Activated CD4-positive, alpha-beta T cell treated with anti-CD3 and anti-CD28 coated beads, Interleukin-2, amount 10 ng/mL, durations not matched to agents 24 days and 14 days (primary cell): ENCODE measurements around the gene RAB10. TPM values are rescaled to one million over a fixed set of nuclear protein-coding genes. Genes with fewer than 3 reads are reported as not detected.
A peak's percentile ranks its signal among the peaks of the same experiment; 100 is the strongest.
"Not testable (repeated sequence)": the region's sequence is repeated elsewhere in the genome, so short reads cannot be mapped to it uniquely, and the experiment has no call there.

Experiments
- DNase-seq: peaks from one replicate; pipeline ENCODE4 v3.0.0; 2022
- H3K27ac Mint-ChIP-seq: one replicate; pipeline ENCODE4 v1.8.0; 2022; ENCODE audit warnings: mild to moderate bottlenecking, mixed read lengths
- H3K27me3 Mint-ChIP-seq: one replicate; pipeline ENCODE4 v1.8.0; 2022; ENCODE audit warnings: mixed read lengths
- H3K36me3 Mint-ChIP-seq: one replicate; pipeline ENCODE4 v1.8.0; 2022; ENCODE audit warnings: low read depth, mild to moderate bottlenecking, mixed read lengths
- H3K4me1 Mint-ChIP-seq: one replicate; pipeline ENCODE4 v1.8.0; 2021; ENCODE audit warnings: mixed read lengths
- H3K4me3 Mint-ChIP-seq: one replicate; pipeline ENCODE4 v1.8.0; 2022; ENCODE audit warnings: mild to moderate bottlenecking, moderate library complexity, mixed read lengths
- H3K9me3 Mint-ChIP-seq: one replicate; pipeline ENCODE4 v1.8.0; 2021; ENCODE audit warnings: mixed read lengths
- intact Hi-C: fragments of 100-400 bp; cut with micrococcal nuclease; formaldehyde crosslinking; loops from one replicate; pipeline ENCODE4 v1.15.1; 2023
- total RNA-seq: library from RNA; stranded (reverse); gene quantifications from 2 replicates; pipeline ENCODE4 v1.2.3, GENCODE V29; 2022

The RAB10 gene
- total RNA-seq, 1 donor from 2014 or later, result 133 TPM

DNA sequence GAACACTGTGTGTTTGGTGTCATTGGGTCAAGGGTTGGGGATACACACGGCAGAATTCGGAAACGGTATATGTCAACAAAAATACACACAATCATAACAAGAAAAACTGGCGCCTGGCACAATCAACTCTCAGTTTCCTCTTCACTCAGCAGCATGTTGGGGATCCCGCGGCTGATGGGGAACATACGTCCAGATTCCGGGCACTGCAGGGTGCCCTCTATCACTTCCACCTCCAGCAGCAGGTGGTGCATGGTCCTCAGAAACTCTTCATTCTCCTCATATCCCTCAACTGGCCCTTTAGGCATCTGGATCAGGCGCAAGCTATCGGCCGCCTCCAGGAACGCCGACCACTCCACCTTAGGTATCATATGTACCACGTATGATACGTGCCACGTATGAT, 5.8 kb upstream of the RAB10 start:
- H3K4me1 Mint-ChIP-seq, H3K9me3 Mint-ChIP-seq, H3K36me3 Mint-ChIP-seq, H3K27ac Mint-ChIP-seq, H3K4me3 Mint-ChIP-seq, H3K27me3 Mint-ChIP-seq, intact Hi-C loops, DNase-seq: not testable (repeated sequence)

DNA sequence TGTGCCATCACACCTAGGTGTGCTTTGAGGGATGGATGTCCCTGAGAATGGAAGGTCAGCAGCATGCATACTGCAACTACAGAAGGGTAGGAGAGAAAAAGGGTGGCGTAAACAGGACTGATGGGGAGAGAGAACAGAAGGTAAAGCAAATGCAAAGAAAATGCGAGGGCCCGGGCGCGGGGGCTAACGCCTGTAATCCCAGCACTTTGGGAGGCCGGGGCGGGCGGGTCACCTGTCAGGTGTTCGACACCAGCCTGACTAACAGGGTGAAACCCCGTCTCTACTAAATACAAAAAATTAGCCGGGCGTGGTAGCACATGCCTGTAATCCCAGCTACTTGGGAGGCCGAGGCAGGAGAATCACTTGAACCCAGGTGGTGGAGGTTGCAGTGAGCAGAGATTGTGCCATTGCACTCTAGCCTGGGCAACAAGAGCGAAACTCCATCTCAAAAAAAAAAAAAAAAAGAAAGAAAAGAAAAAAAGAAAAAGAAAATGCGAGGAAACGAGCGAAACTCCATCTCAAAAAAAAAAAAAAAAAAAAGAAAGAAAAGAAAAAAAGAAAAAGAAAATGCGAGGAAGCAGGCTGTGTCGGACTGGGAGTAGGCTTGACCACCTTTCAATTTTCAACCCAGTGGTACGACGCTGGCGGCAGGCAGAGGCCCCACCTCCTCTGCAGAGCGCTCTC, 1.2 kb upstream of the RAB10 start:
- Mint-ChIP-seq H3K4me1 (peaks cover 20% of the 10 kb centered on the region), H3K4me3 (peak overlapping the region; percentile 93), H3K27ac (peak overlapping the region; percentile 95)
- intact Hi-C loops, result loop anchor here (1.0 kb wide), 1 partner anchor 154 kb away; the partner anchor contains the start of gene ASXL2
- peak; percentile 62 for DNase-seq
- not testable (repeated sequence) for H3K9me3 Mint-ChIP-seq, H3K36me3 Mint-ChIP-seq, H3K27me3 Mint-ChIP-seq

DNA sequence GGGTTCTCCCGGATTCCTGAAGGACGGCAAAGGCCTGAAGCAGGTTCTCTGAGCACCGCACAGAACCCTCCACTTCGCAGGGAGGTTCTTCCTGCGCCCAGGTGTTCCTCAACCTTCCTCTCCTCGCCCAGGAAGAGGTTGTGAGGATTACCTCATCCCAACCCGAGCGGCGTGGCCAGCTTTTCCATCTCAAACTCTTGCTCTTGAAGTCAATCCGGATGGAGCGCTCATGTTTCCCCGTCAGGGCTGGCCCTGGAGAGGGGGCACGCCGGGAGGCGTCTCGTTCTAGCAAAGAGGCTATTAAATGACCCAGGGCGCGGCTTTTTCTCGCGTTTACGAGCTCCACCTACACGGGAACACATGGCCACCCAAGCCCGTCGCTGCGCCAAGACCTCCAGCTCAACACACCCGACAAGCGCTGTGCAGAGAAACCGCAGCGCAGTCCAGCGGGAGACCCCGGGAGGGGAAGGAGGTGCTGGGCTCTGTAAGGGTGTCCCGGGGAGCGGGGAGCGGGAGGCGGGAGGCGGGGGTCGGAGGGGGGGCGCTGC, 540 bp upstream of the RAB10 start:
- Mint-ChIP-seq H3K9me3 (no peaks in the 10 kb centered on the region), H3K4me3 (peak overlapping the region; percentile 93), H3K36me3 (peaks cover 15% of the 10 kb centered on the region), H3K4me1 (peaks cover 24% of the 10 kb centered on the region), H3K27ac (peak overlapping the region; percentile 95), H3K27me3 (peaks cover 1% of the 10 kb centered on the region)
- no peak for DNase-seq
- intact Hi-C loops, result loop anchor here (1.0 kb wide), 1 partner anchor 155 kb away; the partner anchor contains the start of gene ASXL2

DNA sequence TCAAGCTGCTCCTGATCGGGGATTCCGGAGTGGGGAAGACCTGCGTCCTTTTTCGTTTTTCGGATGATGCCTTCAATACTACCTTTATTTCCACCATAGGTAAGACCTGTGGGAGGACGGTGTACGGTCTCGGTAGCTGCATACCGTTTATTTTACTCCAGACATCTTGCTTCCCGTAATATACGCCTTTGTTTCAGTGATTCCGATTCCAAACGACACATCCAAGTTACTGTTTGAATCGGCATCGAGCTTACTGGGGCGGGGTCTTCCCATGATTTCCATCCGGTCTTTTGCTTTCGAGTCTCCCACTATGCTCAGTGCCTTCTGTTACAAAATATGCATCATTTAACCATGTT, 731 bp downstream of the RAB10 start:
- Mint-ChIP-seq H3K4me1 (peaks cover 26% of the 10 kb centered on the region), H3K4me3 (peak overlapping the region; percentile 93), H3K9me3 (no peaks in the 10 kb centered on the region), H3K36me3 (peaks cover 16% of the 10 kb centered on the region), H3K27ac (peak overlapping the region; percentile 88), H3K27me3 (peaks cover 1% of the 10 kb centered on the region)
- DNase-seq, result no peak
- intact Hi-C loops, result loop anchor here (1.0 to 2.0 kb wide), 4 partner anchors 9 to 208 kb away; no protein-coding TSS in a partner anchor

DNA sequence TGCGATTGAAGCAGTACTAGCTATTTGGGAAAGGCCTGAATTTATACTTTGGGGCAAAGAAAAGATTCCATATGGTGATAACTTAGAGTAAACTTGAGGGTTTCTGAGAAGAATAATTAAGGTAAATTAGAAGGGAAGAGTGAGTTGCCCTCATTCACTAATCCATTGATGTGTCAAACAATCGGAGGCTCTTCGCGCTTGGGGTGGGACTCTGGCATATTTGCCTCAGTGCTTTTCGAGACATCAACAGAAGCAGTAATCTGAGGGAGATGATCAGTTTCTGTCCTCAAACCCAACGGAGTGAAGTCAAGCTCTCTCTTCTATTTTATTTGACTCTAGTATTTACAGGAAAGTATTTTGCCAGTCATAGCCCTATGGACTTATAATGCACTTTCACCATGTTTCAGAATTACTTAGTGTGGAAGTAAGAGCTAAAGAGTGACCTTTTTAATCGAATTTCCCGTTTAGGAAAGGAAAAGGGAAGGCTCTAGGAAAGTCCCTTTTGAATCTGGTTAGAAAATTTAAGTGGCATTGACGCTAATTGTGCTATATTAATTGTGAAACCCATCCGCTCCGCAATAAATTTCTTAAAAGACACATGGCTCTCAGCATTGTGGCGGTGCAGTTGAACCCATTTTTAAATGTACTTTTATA, 1.3 kb downstream of the RAB10 start:
- Mint-ChIP-seq H3K4me1 (peaks cover 26% of the 10 kb centered on the region), H3K4me3 (peak overlapping the region; percentile 93), H3K27ac (peak overlapping the region; percentile 88), H3K27me3 (peaks cover 1% of the 10 kb centered on the region), H3K9me3 (no peaks in the 10 kb centered on the region), H3K36me3 (peaks cover 19% of the 10 kb centered on the region)
- peak; percentile 70 for DNase-seq
- intact Hi-C loops, result loop anchor here (2.0 kb wide), 2 partner anchors 52 to 208 kb away; no protein-coding TSS in a partner anchor

DNA sequence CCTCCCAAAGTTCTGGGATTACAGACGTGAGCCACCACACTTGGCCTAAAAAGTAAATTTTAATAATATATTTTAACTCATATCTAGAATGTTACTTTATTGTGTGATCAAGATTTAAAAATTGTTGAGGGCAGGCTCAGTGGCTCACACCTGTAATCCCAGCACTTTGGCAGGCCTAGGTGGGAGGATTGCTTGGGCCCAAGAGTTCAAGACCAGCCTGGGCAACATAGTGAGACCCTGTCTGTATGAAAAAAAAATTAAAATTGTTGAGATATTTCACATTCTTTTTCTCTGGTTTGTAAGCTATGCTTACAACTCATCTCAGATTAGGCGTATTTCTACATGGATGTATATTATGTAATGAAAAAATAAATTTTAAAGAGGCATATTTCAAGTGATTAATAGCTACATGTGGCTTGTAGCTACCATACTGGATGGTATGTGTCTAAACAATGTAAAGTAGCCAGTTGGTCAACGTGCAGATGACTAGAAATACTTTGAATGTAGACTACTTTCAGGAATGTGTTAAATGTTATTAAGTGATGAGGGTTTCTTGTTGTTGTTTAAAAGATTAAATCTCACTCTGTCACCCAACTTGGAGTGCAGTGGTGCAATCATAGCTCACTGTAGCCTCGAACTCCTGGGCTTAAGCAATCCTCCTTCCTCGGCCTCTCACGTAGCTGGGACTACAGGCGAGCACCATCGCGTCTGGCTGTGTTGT, 5.9 kb downstream of the RAB10 start:
- Mint-ChIP-seq H3K36me3 (peaks cover 36% of the 10 kb centered on the region), H3K4me1 (peaks cover 47% of the 10 kb centered on the region), H3K27me3 (no peaks in the 10 kb centered on the region), H3K9me3 (no peaks in the 10 kb centered on the region), H3K27ac (no peak overlapping the region), H3K4me3 (no peak overlapping the region)
- intact Hi-C loops, result no loop called here
- no peak for DNase-seq

DNA sequence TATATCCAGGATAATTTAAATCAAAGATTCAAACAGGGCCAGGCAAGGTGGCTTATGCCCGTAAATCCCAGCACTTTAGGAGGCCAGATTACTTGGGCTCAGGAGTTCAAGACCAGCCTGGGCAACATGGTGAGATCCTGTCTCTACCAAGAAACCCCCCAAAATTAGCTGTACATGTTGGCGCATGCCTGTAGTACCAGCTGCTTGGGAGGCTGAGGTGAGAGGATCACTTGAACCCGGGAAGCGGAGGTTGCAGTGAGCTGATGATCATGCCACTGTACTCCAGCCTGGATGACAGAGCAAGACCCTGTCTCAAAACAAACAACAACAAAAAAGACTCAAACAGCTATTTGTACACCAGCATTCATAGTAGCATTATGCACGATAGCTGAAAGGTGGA, 9.2 kb downstream of the RAB10 start:
- Mint-ChIP-seq H3K27ac (no peak overlapping the region), H3K4me1 (peaks cover 41% of the 10 kb centered on the region)

DNA sequence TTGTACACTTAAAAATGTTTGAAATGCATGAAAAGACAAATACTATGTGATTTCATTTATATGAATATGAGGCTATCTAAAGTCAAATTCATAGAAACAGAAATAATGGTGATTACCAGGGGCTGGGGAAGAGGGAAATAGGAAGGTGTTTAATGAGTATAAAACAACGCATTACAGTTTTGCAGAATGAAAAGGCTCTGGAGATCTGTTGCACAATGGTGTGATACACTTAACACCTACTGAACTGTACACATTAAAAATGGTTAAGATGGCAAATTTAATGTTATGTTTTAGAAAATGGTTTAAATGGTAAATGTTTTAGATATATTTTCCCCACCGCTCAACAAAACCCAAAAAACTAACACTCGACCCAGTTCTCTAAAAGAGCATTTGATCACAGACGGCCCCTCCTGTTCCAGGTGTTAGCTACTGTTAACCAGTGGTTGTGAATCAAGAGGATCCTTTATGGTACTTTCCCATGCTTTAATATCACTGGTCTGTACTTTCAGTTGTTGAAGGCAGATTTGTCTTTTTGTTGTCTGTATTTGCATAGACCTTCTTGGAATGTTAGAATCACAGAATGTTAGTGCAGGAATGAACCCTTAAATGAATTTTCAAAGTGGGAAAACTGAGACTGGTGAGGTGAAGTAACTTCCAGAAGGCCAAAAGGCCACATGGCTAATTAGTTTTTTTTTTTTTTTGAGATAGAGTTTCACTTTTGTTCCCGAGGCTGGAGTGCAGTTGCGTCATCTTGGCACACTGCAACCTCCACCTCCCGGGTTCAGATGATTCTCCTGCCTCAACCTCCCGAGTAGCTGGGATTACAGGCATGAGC, 10.2 kb downstream of the RAB10 start:
- Mint-ChIP-seq H3K4me1 (peaks cover 43% of the 10 kb centered on the region), H3K27me3 (no peaks in the 10 kb centered on the region), H3K9me3 (no peaks in the 10 kb centered on the region), H3K4me3 (peak overlapping the region; percentile 52), H3K27ac (peak overlapping the region; percentile 62), H3K36me3 (peaks cover 43% of the 10 kb centered on the region)
- intact Hi-C loops, result loop anchor here (1.0 kb wide), 1 partner anchor 10 kb away; the partner anchor contains the start of gene RAB10
- DNase-seq, result no peak

More for the DNA sequence above, 9.2 kb downstream of the RAB10 start:
- DNase-seq, result no peak
- peaks cover 39% of the 10 kb centered on the region for H3K36me3 Mint-ChIP-seq
- no peaks in the 10 kb centered on the region for H3K9me3 Mint-ChIP-seq
- H3K4me3 Mint-ChIP-seq, result no peak overlapping the region
- intact Hi-C loops, result loop anchor here (1.0 kb wide), 1 partner anchor 9 kb away; the partner anchor contains the start of gene RAB10
- no peaks in the 10 kb centered on the region for H3K27me3 Mint-ChIP-seq

DNA sequence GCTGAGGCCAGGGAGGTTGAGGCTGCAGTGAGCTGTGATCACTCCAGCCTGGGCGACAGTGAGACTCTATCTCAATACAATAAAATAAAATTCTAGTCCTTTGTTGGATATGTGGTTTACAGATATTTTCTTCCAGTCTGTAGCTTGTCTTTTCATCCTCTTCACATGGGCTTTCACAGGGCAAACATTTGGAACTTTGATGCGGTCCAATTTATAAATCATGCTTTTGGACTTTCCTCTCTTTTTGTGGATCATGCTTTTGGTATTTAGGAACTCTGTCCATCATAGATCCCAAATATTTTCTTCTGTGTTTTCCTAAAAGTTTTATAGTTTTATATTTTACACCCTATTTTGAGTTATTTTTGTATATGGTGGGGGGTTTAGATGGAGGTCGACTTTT, 14.9 kb downstream of the RAB10 start:
- Mint-ChIP-seq H3K4me3 (no peak overlapping the region), H3K27me3 (no peaks in the 10 kb centered on the region), H3K9me3 (no peaks in the 10 kb centered on the region), H3K27ac (no peak overlapping the region), H3K4me1 (peaks cover 38% of the 10 kb centered on the region), H3K36me3 (peaks cover 52% of the 10 kb centered on the region)
- intact Hi-C loops, result no loop called here
- no peak for DNase-seq

DNA sequence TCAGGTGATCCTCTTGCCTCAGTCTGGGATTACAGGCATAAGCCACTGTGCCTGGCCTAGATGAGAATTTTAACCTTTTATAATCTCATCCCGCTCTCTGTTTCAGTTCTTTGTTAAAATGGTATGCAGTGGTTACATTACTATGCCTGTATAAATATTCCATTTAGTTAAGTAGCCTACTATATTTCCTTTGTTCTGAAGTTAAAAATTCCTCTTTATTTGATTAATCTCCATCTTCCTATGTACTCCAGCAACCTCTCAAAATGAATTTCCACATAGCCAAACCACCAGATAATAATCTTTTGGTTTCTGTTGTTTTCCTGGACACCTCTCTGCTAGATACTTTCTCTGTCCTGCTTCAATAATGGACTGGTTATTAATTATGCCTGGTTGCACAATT, 15.8 kb downstream of the RAB10 start:
- intact Hi-C loops, result no loop called here
- Mint-ChIP-seq H3K36me3 (peaks cover 47% of the 10 kb centered on the region), H3K27ac (no peak overlapping the region)

DNA sequence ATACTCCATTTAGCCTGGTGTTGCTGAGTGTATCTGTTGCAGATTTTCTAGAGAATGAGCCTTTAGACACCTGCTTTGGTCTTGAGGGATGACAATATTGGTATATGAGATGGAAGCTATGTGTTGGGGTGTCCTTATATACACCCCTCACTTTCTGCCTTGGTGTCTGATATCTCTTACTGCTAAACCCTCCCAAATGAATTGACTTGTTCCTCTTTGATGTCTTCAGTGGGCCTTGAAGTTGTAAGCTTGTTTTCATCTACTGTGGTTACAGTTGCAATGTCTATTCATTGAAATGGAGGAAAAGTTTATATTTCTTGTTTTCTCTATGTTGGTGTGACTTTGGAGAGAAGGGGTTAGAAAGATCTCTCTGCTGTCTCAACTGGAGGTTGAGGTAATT, 18.9 kb downstream of the RAB10 start:
- intact Hi-C loops, result no loop called here
- H3K4me3 Mint-ChIP-seq, result no peak overlapping the region
- H3K9me3 Mint-ChIP-seq, result no peaks in the 10 kb centered on the region
- H3K4me1 Mint-ChIP-seq, result peaks cover 40% of the 10 kb centered on the region
- peaks cover 34% of the 10 kb centered on the region for H3K36me3 Mint-ChIP-seq
- H3K27me3 Mint-ChIP-seq, result no peaks in the 10 kb centered on the region
- no peak overlapping the region for H3K27ac Mint-ChIP-seq
- DNase-seq, result no peak

More for the DNA sequence above, 15.8 kb downstream of the RAB10 start:
- H3K9me3 Mint-ChIP-seq, result no peaks in the 10 kb centered on the region
- no peak for DNase-seq
- H3K4me3 Mint-ChIP-seq, result no peak overlapping the region
- H3K27me3 Mint-ChIP-seq, result no peaks in the 10 kb centered on the region
- peaks cover 35% of the 10 kb centered on the region for H3K4me1 Mint-ChIP-seq

DNA sequence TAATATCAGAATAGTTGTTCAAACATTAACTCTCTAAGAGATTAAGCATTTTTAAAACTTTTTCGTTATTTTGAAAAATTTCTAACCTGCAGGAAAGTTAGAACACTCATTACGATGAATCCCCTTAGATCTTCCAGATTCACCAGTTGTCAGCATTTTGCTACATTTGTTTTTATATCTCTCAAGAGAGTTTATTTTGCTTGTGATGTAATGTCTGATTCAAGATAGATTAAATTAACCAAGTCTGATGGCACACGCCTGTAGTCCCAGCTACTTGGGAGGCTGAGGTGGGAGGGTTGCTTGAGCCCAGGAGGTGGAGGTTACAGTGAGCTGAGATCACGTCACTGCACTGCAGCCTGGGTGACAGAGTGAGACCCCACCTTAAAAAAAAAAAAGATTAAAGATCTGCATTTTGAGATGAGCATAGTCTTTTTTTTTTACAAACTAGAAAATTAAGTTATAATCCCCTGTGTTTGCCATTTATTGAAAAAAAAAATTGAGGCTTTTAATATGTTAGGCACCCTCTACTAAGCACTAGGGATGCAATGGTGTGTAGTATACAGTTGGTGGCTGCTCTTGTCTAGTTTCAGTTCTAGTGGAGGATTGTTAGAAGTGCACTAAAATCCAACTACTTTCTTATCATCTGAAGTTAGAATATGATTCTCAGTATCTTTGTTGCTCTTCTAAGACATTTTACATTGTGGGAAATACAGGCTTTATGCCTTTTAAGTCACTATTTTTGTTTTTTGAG, 20.9 kb downstream of the RAB10 start:
- peaks cover 43% of the 10 kb centered on the region for H3K4me1 Mint-ChIP-seq
- H3K36me3 Mint-ChIP-seq, result peaks cover 32% of the 10 kb centered on the region
- no peaks in the 10 kb centered on the region for H3K9me3 Mint-ChIP-seq
- H3K4me3 Mint-ChIP-seq, result no peak overlapping the region
- no peak for DNase-seq
- intact Hi-C loops, result no loop called here
- H3K27me3 Mint-ChIP-seq, result no peaks in the 10 kb centered on the region
- H3K27ac Mint-ChIP-seq, result no peak overlapping the region
